HG02798 (cell line): Measurements from ENCODE around the gene MOSPD3.
A peak's percentile ranks its signal among the peaks of the same experiment; 100 is the strongest.

Source experiments
- ATAC-seq: cut with Tn5 transposase; IDR thresholded peaks from one replicate; pipeline ENCODE4 v1.9.1; 2021; ENCODE audit warnings: mild to moderate bottlenecking; ENCODE audit not compliant: unreplicated experiment, poor library complexity

Gene MOSPD3

DNA sequence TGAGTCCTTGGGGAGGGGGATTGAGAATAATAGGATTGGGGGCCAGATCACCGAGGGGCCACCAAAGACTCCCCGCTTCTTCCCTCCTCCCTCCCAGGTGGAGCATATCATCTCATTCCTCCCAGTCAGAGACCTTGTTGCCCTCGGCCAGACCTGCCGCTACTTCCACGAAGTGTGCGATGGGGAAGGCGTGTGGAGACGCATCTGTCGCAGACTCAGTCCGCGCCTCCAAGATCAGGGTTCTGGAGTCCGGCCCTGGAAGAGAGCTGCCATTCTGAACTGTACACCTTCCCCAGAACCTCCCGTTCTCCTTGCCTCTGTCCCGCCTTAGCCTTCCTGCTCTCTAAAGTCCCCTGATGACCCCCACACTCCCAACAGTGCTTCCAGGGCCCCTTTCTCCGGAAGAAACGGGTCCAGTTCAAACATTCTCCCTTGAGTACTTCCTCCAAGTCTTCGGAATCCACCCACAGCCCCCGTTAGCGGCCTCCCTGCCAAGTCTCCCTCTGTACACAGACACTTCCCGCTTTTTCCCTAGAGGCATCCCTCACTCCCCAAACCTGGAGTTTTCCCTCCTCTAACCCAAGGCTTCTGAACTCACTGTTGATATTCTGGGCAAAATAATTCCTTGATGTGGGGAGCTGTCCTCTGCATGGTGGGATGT is 22.1 kb upstream of the MOSPD3 start:
- no peak for ATAC-seq

- no peak for ATAC-seq
Measured at GRCh38 chr7:100591596-100591995, 20.7 kb upstream of the MOSPD3 start.

DNA sequence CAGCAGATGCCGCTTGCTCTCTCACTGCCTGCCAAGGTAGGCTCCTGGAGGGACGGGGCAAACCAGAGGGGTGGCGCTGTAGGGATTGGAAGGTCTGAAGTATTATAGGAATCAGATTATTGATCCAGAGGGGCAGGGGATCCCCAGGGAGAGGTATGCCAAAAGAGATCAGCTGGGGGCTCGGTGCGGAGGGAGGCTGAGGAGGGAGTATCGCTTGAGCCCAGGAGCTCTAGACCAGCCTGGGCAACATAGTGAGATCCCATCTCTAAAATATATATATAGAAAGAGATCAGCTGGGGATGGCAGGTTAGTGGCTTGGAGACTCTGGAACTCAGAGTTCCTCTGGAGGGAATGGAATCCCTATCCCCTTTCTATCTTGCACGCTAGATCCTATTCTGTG is 17.2 kb upstream of the MOSPD3 start:
- ATAC-seq, result no peak

GRCh38 chr7:100598425-100598824 is 13.9 kb upstream of the MOSPD3 start:
- no peak for ATAC-seq

DNA sequence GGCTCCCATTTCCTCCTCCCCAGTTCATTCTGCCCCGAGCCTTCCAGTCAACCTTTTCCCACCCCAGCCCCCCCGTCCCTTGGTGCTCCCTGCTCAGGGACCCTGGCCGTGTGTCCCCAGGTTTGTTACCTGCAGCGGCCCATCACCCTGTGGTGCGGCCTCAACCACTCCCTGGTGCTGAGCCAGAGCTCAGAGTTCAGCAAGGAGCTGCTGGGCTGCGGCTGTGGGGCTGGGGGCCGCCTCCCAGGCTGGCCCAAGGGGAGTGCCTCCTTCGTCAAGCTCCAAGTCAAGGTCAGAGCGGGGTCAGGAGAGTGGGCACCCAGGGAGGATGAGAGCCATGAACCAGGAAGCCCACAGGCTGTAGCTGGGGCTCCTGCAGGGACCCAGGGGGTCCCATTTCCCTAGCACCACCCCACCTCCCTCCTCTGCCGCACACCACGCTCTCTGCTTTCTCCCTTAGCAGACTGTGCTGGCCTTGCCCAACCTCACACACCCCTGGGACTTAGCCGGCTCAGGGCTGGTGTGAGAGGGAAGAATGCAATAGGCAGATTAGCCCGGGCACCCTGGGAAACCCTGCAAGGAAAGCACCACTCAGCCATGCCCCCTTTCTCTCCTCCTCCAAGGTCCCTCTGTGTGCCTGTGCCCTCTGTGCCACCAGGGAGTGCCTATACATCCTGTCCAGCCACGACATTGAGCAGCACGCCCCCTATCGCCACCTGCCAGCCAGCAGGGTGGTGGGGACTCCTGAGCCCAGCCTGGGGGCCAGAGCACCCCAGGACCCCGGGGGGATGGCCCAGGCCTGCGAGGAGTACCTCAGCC is 12.2 kb upstream of the MOSPD3 start:
- ATAC-seq, result no peak

GRCh38 chr7:100600730-100601038 is 11.7 kb upstream of the MOSPD3 start:
- no peak for ATAC-seq

- no peak for ATAC-seq
Measured at GRCh38 chr7:100602889-100603725, 9.2 kb upstream of the MOSPD3 start.

GRCh38 chr7:100603726-100604027 is 8.7 kb upstream of the MOSPD3 start:
- no peak for ATAC-seq

- ATAC-seq, result peak; percentile 65
Measured at GRCh38 chr7:100604028-100604975, 8.0 kb upstream of the MOSPD3 start.

GRCh38 chr7:100604976-100605911 is 7.1 kb upstream of the MOSPD3 start:
- ATAC-seq, result no peak

GRCh38 chr7:100606313-100606712 is 6.0 kb upstream of the MOSPD3 start:
- ATAC-seq, result no peak

- ATAC-seq, result no peak
Measured at GRCh38 chr7:100607111-100607510, 5.2 kb upstream of the MOSPD3 start.

GRCh38 chr7:100609958-100610357 is 2.4 kb upstream of the MOSPD3 start:
- ATAC-seq, result no peak

DNA sequence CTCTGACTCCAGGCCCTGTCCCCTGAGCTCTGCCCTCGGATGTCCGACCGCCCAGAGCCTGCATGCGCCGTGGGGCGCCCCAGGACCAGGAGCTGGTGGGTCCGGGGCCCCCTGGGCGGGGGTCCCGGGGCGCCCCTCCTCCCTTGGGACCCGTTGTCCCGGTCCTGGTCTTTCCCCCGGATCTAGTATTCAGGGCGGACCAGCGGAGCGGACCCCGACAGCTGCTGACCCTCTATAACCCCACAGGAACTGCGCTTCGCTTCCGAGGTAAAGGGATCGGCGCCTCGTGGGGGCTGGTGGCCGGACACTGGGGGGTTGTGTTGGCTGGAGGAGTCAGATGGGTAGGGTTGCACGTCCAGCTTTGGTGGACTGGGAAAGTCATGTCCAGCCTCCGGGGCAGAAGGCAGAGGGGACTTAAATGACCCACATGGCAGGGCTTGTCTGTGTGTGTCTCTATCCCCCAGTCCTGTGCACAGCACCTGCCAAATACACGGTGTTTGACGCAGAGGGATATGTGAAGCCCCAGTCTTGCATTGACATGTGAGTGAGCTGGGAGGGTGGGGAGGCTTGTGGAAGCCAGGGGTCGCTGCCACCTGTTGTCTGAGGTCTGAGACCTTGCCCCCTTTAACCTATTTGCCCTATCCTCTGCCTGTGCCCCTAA is 520 bp downstream of the MOSPD3 start:
- no peak for ATAC-seq

DNA sequence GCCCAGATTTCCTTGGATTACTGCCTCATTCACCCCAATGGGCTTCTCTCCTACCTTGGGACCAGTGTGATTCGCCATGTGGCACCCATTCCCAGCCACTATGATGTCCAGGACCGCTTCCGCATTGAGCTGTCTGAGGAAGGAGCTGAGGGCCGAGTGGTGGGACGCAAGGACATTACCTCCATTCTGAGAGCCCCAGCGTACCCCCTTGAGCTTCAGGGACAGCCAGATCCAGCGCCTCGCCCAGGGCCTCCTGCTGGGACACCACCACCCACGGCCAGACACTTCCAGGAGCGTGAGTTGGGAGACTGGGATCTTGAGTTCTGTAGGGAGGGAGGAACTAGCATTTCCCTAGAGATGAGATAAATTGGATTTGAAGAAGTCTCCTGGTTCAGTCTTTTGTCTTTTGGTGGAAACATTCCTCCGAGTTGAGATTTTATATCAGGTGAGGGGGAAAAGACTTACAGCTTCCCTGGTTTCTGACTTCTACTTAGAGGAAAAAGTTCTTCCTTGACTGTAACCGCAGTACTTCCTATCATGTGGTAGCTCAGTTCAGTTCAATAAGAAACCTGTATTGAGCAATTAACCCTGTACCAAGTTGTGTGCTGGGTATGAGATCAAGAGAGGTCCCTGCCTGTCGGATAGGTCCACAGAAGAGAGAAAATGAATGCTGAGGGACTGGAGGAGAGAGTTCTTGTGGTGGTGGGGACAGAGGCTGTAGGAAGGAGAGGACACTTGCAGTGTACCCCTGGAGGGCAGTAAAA is 1.3 kb downstream of the MOSPD3 start:
- no peak for ATAC-seq

GRCh38 chr7:100614308-100614861 is 2.0 kb downstream of the MOSPD3 start:
- no peak for ATAC-seq

GRCh38 chr7:100620239-100620638 is 7.9 kb downstream of the MOSPD3 start:
- ATAC-seq, result no peak

DNA sequence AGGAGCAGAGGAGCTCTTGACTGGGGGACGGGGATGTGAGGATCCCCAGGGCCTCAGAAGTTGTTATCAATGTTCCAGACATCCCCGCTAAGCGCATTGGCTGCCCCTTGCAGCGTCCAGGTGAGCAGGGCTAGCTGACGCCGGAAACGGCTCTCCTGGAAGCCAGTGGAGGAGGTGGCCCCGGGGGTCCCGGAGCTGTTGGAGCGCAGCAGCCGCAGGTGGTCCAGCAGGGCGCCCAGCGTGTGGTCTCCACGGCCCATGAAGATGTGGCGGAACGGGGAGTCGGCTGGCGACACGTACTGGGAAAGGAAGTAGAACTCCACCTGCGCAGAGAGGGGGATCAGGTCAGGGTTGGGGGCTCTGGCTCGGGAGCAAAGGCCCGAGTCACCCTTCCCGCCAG is 8.5 kb downstream of the MOSPD3 start:
- no peak for ATAC-seq
